ENCODE measurements around the gene CHCHD4.

Gene CHCHD4

GRCh38 chr3:14142567-14143270 is 18.0 kb upstream of the CHCHD4 start:
- Histone ChIP-seq H3K36me3 (ENCODE audit: control insufficient read depth in 4 of 4, insufficient read depth in 4 of 4, low read length in 3 of 4) (peaks cover 6 to 68% (median 46%) of the 10 kb centered on the region in 4 experiments), H3K27ac (ENCODE audit: insufficient read depth in 1 of 2, low read depth in 1 of 2, low read length in 2 of 2, poor library complexity in 1 of 2, severe bottlenecking in 2 of 2) (peak overlapping the region; percentile 100), H3K4me1 (ENCODE audit: control extremely low read depth in 1 of 4, control insufficient read depth in 4 of 4, insufficient read depth in 4 of 4, low read length in 3 of 4) (peaks cover 21 to 62% (median 42%) of the 10 kb centered on the region in 4 experiments), H3K9me3 (ENCODE audit: control extremely low read depth in 1 of 5, control insufficient read depth in 4 of 5, insufficient read depth in 2 of 5, low read depth in 1 of 5, low read length in 4 of 5) (no peaks in the 10 kb centered on the region), H3K27me3 (replicated peaks in 2 of 5; ENCODE audit: control insufficient read depth in 4 of 5, insufficient read depth in 5 of 5, low read length in 4 of 5) (no peaks in the 10 kb centered on the region), H3K4me3 (ENCODE audit: control insufficient read depth in 1 of 7, extremely low read depth in 1 of 7, insufficient read depth in 4 of 7, low read depth in 2 of 7, low read length in 6 of 7) (peak overlapping the region in 1 of 7 experiments; percentile 1)
- ChIA-PET POLR2A (interaction anchor here (0.6 to 3.7 kb wide), 4 partner anchors 17 to 74 kb away, joined by 3 to 28 read pairs (median 4); partner anchors contain the start of genes CHCHD4, LSM3, TMEM43 and XPC), CTCF (interaction anchor here (1.4 to 4.4 kb wide), 4 partner anchors 9 to 246 kb away, joined by 3 to 30 read pairs (median 6); partner anchors contain the start of genes CHCHD4 and TMEM43)
- DNase-seq, result peak in 2 of 3 donors; percentile 41 to 57
- 94% methylated on average over 7 of the region's 8 CpGs for WGBS (ENCODE audit: insufficient coverage)

GRCh38 chr3:14141602-14142341 is 17.1 kb upstream of the CHCHD4 start:
- ChIA-PET CTCF (interaction anchor here (0.8 to 4.4 kb wide), 5 partner anchors 16 to 245 kb away, joined by 3 to 30 read pairs (median 4); partner anchors contain the start of genes CHCHD4, LSM3 and TMEM43), POLR2A (interaction anchor here (0.6 to 3.7 kb wide), 3 partner anchors 16 to 75 kb away, joined by 3 to 28 read pairs (median 3); partner anchors contain the start of genes CHCHD4 and TMEM43)
- peak in 2 of 3 donors; percentile 82 to 95 for DNase-seq
- Histone ChIP-seq H3K4me1 (ENCODE audit: control extremely low read depth in 1 of 4, control insufficient read depth in 4 of 4, insufficient read depth in 4 of 4, low read length in 3 of 4) (peaks cover 21 to 62% (median 42%) of the 10 kb centered on the region in 4 experiments), H3K27me3 (replicated peaks in 2 of 5; ENCODE audit: control insufficient read depth in 4 of 5, insufficient read depth in 5 of 5, low read length in 4 of 5) (no peaks in the 10 kb centered on the region), H3K9me3 (ENCODE audit: control extremely low read depth in 1 of 5, control insufficient read depth in 4 of 5, insufficient read depth in 2 of 5, low read depth in 1 of 5, low read length in 4 of 5) (no peaks in the 10 kb centered on the region), H3K36me3 (ENCODE audit: control insufficient read depth in 4 of 4, insufficient read depth in 4 of 4, low read length in 3 of 4) (peaks cover 7 to 68% (median 45%) of the 10 kb centered on the region in 4 experiments), H3K4me3 (ENCODE audit: control insufficient read depth in 1 of 7, extremely low read depth in 1 of 7, insufficient read depth in 4 of 7, low read depth in 2 of 7, low read length in 6 of 7) (peak overlapping the region in 1 of 7 experiments; percentile 1), H3K27ac (ENCODE audit: insufficient read depth in 1 of 2, low read depth in 1 of 2, low read length in 2 of 2, poor library complexity in 1 of 2, severe bottlenecking in 2 of 2) (peak overlapping the region; percentile 100)
- WGBS (ENCODE audit: insufficient coverage), result 71% methylated on average over 17 of the region's 19 CpGs

- peaks cover 6 to 67% (median 45%) of the 10 kb centered on the region in 4 experiments for H3K36me3 ChIP-seq (ENCODE audit: control insufficient read depth in 4 of 4, insufficient read depth in 4 of 4, low read length in 3 of 4)
- H3K4me3 ChIP-seq (ENCODE audit: control insufficient read depth in 1 of 7, extremely low read depth in 1 of 7, insufficient read depth in 4 of 7, low read depth in 2 of 7, low read length in 6 of 7), result no peak overlapping the region
- H3K27me3 ChIP-seq (replicated peaks in 2 of 5; ENCODE audit: control insufficient read depth in 4 of 5, insufficient read depth in 5 of 5, low read length in 4 of 5), result no peaks in the 10 kb centered on the region
- WGBS (ENCODE audit: insufficient coverage), result 46% methylated on average over 2 of the region's 2 CpGs
- peaks cover 21 to 58% (median 41%) of the 10 kb centered on the region in 4 experiments for H3K4me1 ChIP-seq (ENCODE audit: control extremely low read depth in 1 of 4, control insufficient read depth in 4 of 4, insufficient read depth in 4 of 4, low read length in 3 of 4)
- ChIA-PET CTCF (interaction anchor here (0.9 to 4.4 kb wide), 4 partner anchors 15 to 244 kb away, joined by 3 to 30 read pairs (median 6); partner anchors contain the start of genes CHCHD4, LSM3 and TMEM43), POLR2A (interaction anchor here (0.6 kb wide), 1 partner anchor 312 kb away, joined by 3 read pairs; no protein-coding TSS in a partner anchor)
- peak overlapping the region in 1 of 2 experiments; percentile 100 for H3K27ac ChIP-seq (ENCODE audit: insufficient read depth in 1 of 2, low read depth in 1 of 2, low read length in 2 of 2, poor library complexity in 1 of 2, severe bottlenecking in 2 of 2)
- no peaks in the 10 kb centered on the region for H3K9me3 ChIP-seq (ENCODE audit: control extremely low read depth in 1 of 5, control insufficient read depth in 4 of 5, insufficient read depth in 2 of 5, low read depth in 1 of 5, low read length in 4 of 5)
- DNase-seq, result peak in 2 of 3 donors; percentile 30
Observed at GRCh38 chr3:14141144-14141543, 16.5 kb upstream of the CHCHD4 start.

GRCh38 chr3:14140668-14141067 is 16.0 kb upstream of the CHCHD4 start:
- POLR2A ChIA-PET, result interaction anchor here (0.6 kb wide), 1 partner anchor 313 kb away, joined by 3 read pairs; no protein-coding TSS in a partner anchor
- DNase-seq, result no peak
- H3K9me3 ChIP-seq (ENCODE audit: control extremely low read depth in 1 of 5, control insufficient read depth in 4 of 5, insufficient read depth in 2 of 5, low read depth in 1 of 5, low read length in 4 of 5), result no peaks in the 10 kb centered on the region
- CTCF ChIA-PET, result interaction anchor here (1.0 to 4.4 kb wide), 2 partner anchors 10 to 14 kb away, joined by 4 to 30 read pairs; partner anchors contain the start of genes CHCHD4 and TMEM43
- no peaks in the 10 kb centered on the region for H3K27me3 ChIP-seq (replicated peaks in 2 of 5; ENCODE audit: control insufficient read depth in 4 of 5, insufficient read depth in 5 of 5, low read length in 4 of 5)
- H3K27ac ChIP-seq (ENCODE audit: insufficient read depth in 1 of 2, low read depth in 1 of 2, low read length in 2 of 2, poor library complexity in 1 of 2, severe bottlenecking in 2 of 2), result peak overlapping the region in 1 of 2 experiments; percentile 20
- WGBS (ENCODE audit: insufficient coverage), result 100% methylated on average over 2 of the region's 2 CpGs
- no peak overlapping the region for H3K4me3 ChIP-seq (ENCODE audit: control insufficient read depth in 1 of 7, extremely low read depth in 1 of 7, insufficient read depth in 4 of 7, low read depth in 2 of 7, low read length in 6 of 7)
- H3K4me1 ChIP-seq (ENCODE audit: control extremely low read depth in 1 of 4, control insufficient read depth in 4 of 4, insufficient read depth in 4 of 4, low read length in 3 of 4), result peaks cover 20 to 53% (median 38%) of the 10 kb centered on the region in 4 experiments
- H3K36me3 ChIP-seq (ENCODE audit: control insufficient read depth in 4 of 4, insufficient read depth in 4 of 4, low read length in 3 of 4), result peaks cover 6 to 67% (median 47%) of the 10 kb centered on the region in 4 experiments

- peaks cover 17 to 44% (median 29%) of the 10 kb centered on the region in 4 experiments for H3K4me1 ChIP-seq (ENCODE audit: control extremely low read depth in 1 of 4, control insufficient read depth in 4 of 4, insufficient read depth in 4 of 4, low read length in 3 of 4)
- WGBS (ENCODE audit: insufficient coverage), result 98% methylated on average over 5 of the region's 5 CpGs
Observed at GRCh38 chr3:14139771-14140170, 15.1 kb upstream of the CHCHD4 start.

GRCh38 chr3:14138878-14139655 is 14.4 kb upstream of the CHCHD4 start:
- Histone ChIP-seq H3K4me3 (ENCODE audit: control insufficient read depth in 1 of 7, extremely low read depth in 1 of 7, insufficient read depth in 4 of 7, low read depth in 2 of 7, low read length in 6 of 7) (no peak overlapping the region), H3K27ac (ENCODE audit: insufficient read depth in 1 of 2, low read depth in 1 of 2, low read length in 2 of 2, poor library complexity in 1 of 2, severe bottlenecking in 2 of 2) (no peak overlapping the region), H3K36me3 (ENCODE audit: control insufficient read depth in 4 of 4, insufficient read depth in 4 of 4, low read length in 3 of 4) (peaks cover 6 to 80% (median 62%) of the 10 kb centered on the region in 4 experiments), H3K27me3 (replicated peaks in 2 of 5; ENCODE audit: control insufficient read depth in 4 of 5, insufficient read depth in 5 of 5, low read length in 4 of 5) (no peaks in the 10 kb centered on the region), H3K4me1 (ENCODE audit: control extremely low read depth in 1 of 4, control insufficient read depth in 4 of 4, insufficient read depth in 4 of 4, low read length in 3 of 4) (peaks cover 13 to 39% (median 25%) of the 10 kb centered on the region in 4 experiments), H3K9me3 (ENCODE audit: control extremely low read depth in 1 of 5, control insufficient read depth in 4 of 5, insufficient read depth in 2 of 5, low read depth in 1 of 5, low read length in 4 of 5) (no peaks in the 10 kb centered on the region)
- 97% methylated on average over 13 of the region's 14 CpGs for WGBS (ENCODE audit: insufficient coverage)
- no peak for DNase-seq
- ChIA-PET POLR2A (no interaction called here), CTCF (interaction anchor here (1.1 kb wide), 1 partner anchor 37 kb away, joined by 3 read pairs; no protein-coding TSS in a partner anchor)

More at GRCh38 chr3:14139771-14140170, 15.1 kb upstream of the CHCHD4 start:
- no peak overlapping the region for H3K4me3 ChIP-seq (ENCODE audit: control insufficient read depth in 1 of 7, extremely low read depth in 1 of 7, insufficient read depth in 4 of 7, low read depth in 2 of 7, low read length in 6 of 7)
- no peak for DNase-seq
- peaks cover 6 to 73% (median 56%) of the 10 kb centered on the region in 4 experiments for H3K36me3 ChIP-seq (ENCODE audit: control insufficient read depth in 4 of 4, insufficient read depth in 4 of 4, low read length in 3 of 4)
- H3K9me3 ChIP-seq (ENCODE audit: control extremely low read depth in 1 of 5, control insufficient read depth in 4 of 5, insufficient read depth in 2 of 5, low read depth in 1 of 5, low read length in 4 of 5), result no peaks in the 10 kb centered on the region
- CTCF ChIA-PET, result interaction anchor here (1.0 to 1.1 kb wide), 2 partner anchors 9 to 36 kb away, joined by 3 to 4 read pairs; no protein-coding TSS in a partner anchor
- H3K27me3 ChIP-seq (replicated peaks in 2 of 5; ENCODE audit: control insufficient read depth in 4 of 5, insufficient read depth in 5 of 5, low read length in 4 of 5), result no peaks in the 10 kb centered on the region
- peak overlapping the region in 1 of 2 experiments; percentile 20 for H3K27ac ChIP-seq (ENCODE audit: insufficient read depth in 1 of 2, low read depth in 1 of 2, low read length in 2 of 2, poor library complexity in 1 of 2, severe bottlenecking in 2 of 2)
- POLR2A ChIA-PET, result no interaction called here
